T-helper 22 cell (primary cell): ENCODE measurements around the gene LRMDA.

Source experiments
- DNase-seq: peaks from one replicate; pipeline ENCODE4 v3.0.0-alpha.2; 2020; ENCODE audit warnings: low read depth

Gene LRMDA

DNA sequence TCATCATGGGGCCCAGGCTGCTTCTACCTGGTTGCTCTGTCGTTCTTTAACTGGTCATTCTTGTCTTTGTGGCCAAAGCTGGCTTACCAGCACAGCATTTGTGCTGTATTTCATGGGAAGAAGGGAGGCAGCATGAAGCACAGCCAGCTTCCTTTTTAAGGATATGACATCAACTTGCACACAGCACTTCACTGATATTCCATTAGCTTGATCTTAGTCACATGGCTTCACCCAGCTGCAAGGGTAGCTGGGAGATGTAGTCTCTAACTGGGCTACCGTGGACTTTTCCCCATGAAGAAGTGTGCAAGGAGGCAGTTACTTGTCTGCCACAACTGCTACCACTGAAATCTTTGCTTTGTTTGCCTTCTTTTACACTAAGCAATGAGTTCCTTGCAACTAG lies 525.2 kb downstream of the LRMDA start:
- no peak for DNase-seq

DNA sequence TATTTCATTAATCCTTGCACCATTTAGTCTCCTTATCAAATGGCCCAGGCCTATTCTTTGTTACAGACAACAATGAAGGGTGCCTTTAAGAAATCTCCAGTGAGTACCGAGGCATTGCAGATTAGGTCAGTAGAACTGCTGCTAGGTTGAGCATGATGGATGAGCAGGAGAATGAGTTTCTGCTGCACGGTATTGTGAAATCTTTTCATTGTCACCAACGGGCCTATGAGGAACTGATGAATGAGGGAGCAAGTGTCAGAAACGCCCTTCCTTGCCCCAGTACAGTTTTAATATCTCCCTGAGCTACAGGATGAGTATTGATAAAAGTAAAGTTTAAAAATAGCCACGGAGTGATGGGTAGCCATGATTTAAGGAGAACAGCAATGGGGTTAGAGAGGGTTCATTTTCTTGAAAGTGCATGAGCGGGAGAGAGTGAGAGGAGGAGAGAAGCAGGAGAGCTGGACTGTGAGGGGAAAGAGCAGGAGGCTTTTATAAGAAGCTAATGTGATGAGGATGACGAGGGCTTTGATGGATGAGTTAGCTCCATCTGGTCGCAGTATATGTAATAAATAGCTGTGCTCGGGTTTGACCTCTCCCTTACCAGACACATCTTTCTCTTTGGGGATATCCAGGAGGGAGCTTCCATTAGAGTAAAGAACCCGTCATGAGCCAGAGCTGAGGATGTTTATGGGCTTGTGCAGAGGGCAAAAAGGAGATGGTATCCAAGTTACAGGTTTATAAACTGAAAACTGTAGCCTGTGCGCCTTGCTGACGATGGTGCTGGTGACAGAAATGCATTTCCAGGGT lies 526.1 kb downstream of the LRMDA start:
- DNase-seq, result no peak

DNA sequence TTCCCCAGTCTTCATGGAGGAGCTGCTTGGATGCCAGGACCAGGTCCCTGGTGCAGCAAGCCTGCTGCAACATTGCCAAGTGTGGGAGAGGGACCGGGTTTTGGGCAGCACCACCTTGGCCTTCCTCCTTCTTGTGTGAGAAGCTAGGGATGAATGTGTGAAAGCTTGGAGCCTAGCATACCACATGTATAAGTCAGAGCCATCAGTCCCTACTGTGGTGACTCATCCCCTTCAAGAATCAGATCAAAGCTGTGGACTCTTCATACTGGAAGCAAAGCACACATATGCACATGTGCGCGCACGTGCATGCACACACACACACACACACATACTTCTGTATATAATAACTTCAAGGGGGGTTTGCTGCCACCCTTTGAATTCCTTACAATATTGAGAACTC lies 527.8 kb downstream of the LRMDA start:
- DNase-seq, result no peak

DNA sequence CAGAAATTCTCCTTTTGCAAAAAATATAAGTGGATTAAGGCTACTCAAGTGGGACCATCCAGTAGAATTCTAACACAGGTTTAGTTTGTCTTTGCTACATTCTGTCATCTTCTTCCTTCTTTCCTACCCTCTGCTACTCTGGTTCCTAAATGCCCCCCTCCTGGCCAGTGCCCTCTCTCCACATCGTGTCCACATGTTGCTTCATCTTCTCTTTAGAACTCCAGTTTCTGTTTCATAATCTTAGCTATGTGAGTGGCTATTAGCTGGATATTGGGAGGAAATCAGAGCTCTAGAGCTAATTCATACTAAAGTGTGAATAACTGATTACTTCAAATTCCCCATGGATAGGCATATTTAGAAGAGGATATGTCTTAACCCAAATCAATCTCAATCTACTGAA lies 528.5 kb downstream of the LRMDA start:
- DNase-seq, result no peak

GRCh38 chr10:75962395-75963061 lies 531.1 kb downstream of the LRMDA start:
- DNase-seq, result no peak

- DNase-seq, result no peak
Measured at GRCh38 chr10:75967491-75967890, 536.1 kb downstream of the LRMDA start.

- no peak for DNase-seq
Measured at GRCh38 chr10:75969031-75969430, 537.6 kb downstream of the LRMDA start.

GRCh38 chr10:75971402-75972211 lies 540.2 kb downstream of the LRMDA start:
- no peak for DNase-seq

DNA sequence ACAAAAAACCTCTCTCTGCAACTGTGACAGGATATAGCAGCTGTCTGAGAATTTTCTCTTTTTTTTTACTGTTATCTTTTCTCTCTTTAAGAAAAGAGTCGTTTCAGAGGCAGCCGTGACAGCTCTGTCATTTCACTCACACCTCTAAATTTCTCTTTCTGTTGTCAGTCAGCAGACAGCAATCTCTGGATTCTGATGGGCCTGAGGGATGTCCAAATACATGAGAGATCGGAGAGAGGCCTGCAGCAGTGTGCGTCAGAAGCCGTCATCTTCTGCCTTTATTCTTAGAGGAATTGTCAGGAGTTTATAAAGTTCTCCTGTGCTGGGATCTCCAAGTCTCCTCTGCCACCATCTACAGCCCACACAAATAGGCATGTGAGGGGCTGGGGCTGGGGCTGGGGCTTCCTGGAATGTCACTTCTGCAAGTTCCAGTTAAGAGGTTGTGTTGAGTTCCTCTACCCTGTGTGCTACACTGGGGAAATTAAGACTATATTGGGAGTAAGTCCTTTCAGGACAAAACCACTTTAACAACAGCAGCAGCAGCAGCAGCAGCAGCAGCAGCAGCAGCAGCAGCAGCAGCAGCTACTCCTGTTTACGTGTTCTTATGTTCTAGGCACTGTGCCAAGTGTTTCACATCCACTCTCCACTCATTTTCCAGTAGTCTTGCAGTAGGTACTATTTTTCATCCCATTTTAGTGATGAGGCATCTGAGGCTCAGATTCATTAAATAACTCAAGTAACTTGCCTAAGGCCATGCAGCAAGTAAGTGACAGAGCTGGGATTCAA lies 541.3 kb downstream of the LRMDA start:
- DNase-seq, result no peak

GRCh38 chr10:75974080-75974479 lies 542.7 kb downstream of the LRMDA start:
- no peak for DNase-seq

- DNase-seq, result no peak
Measured at GRCh38 chr10:75976681-75977080, 545.3 kb downstream of the LRMDA start.

DNA sequence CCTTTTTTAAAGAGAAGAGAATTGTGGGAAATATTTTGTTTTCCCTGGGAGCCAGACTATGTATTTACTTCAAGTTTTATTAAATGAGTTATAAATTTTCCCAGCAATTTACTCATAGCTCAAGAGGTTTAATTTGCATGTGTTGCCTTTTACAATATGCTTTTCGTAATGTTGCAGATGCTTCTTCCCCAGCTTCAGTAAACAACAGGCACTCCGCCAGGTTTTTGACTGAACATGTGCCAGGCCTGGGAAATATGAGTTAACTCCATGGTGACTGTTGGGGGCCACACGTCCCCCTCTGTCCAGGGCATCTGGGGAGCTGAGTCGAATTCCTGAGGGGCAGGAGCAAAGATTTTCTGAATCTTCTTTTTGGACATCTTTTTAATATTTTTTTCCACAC lies 545.7 kb downstream of the LRMDA start:
- DNase-seq, result no peak

DNA sequence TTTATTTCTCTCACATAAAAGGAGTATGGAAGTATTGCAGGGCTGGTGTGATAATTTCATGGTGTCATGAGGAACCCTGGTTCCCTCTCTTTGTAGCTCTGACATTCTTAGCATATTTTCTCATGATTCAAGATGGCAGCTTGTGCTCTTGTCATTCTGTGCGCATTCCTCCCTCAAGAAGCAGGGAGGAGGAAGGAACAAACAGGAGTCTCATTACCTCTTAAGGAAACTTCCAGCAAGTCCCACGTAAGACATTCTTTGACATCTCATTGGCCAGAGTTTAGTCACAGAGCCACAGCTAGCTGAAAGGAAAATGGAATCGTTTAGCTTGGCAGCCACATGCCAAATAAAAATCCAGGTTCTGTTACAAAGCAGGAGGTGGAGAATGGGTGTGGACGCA lies 546.8 kb downstream of the LRMDA start:
- DNase-seq, result no peak

GRCh38 chr10:75980419-75981002 lies 549.1 kb downstream of the LRMDA start:
- DNase-seq, result no peak

DNA sequence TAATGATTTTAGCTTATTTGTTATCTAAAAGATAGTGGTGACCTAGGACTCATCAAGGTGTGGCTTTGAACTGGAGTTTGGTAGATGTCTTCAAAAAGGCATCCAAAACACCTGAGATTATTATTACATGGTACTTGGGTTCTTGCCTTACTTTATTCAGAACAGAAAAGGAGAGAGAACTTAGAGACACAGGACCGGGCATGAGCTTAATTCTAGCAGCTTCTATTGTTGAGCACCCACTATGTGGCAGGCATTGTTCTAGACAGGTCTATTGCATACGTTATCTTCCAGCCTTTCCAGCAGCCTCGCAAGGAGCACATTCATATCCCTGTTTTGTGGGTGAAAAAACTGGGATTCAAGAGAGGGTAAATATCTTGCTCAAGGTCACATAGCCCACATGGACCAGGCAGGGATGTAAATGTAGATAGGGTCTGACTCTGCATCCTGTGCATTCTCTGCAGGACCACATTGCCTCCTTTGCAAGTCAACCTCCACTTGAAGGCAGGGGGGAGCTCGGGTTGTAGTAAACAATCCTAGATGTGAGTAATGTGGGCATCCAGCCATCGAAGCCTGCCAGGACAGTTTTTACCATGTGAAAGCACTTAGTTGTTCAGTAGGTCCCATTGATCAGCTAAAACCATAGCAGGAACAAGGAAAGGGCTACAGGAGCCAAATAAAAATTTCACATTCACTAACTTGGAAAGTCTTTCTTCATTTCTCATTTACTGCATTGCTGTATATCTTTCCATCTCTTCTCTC lies 551.4 kb downstream of the LRMDA start:
- no peak for DNase-seq

DNA sequence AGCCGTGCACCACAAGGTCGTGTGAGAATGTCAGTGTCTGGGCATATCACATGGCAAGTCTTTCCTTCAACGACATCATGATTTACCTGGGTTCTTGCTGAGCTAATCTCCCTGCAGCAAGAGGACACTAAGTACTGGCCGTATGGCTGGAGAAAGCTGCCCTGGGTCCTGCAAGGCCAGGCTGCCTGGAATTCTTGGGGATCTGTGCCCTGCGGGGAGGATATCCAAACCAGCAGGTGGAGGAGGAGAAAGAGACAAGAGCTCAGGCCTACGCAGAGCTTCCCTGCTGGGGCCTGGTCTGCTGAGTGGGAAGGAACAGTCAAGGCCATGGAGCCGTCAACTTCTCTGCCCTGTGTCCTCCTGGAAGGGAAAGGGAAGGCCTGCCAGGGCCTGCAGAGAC lies 552.6 kb downstream of the LRMDA start:
- no peak for DNase-seq

- no peak for DNase-seq
Measured at GRCh38 chr10:75987616-75988015, 556.2 kb downstream of the LRMDA start.

DNA sequence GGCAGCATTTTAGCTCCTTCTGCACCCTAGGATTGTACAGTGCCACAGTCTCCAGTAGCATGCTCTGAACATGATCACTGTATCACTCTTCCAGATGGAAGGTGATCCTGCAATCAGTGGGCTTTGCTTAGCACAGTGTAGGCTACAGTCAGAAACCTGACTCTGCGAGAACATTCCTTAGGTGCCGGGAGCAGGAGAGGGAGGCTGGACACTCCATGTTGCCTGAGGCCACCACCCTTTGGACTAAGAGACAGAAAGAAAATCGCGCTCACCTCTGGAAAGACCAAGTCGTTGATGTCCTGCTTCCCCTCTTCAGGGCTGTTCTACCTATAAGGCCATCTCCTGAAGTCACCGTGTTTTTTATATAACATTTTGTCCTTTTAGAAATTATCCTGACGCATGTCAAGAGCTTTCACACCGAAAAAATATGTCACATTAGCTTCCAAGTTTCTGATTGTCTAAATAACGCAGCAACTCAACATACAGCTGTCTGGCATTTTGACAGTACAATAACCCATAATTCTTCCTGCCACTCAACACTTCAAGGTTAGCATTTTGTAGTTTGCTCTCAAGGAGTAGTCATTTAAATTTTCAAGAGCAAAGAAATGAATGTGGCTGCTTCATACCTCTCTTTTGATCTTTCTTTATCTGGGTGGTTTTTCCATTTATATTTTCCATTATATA lies 563.1 kb downstream of the LRMDA start:
- no peak for DNase-seq

- DNase-seq, result no peak
Measured at GRCh38 chr10:75995041-75995430, 563.6 kb downstream of the LRMDA start.

DNA sequence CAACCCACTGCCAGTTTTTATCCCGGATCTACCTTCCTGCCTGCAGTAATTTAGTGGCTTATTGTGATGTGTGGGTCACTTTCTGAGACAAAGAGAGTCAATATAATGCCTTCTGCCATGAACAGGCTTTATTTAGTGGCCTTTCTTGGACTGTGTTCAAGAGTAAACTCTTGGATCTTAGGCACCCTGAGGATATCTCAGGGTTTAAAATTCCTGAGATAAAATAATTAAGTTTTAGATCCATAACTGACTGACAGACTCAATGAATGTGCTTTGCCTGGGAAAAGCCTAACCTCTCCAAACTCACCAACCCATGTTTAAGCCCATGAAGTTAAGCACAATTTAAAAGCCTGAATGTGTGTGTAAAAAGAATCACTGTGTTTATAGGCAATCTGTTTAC lies 564.3 kb downstream of the LRMDA start:
- DNase-seq, result no peak
